ENCODE measurements around the gene MAPKAP1.

DNA sequence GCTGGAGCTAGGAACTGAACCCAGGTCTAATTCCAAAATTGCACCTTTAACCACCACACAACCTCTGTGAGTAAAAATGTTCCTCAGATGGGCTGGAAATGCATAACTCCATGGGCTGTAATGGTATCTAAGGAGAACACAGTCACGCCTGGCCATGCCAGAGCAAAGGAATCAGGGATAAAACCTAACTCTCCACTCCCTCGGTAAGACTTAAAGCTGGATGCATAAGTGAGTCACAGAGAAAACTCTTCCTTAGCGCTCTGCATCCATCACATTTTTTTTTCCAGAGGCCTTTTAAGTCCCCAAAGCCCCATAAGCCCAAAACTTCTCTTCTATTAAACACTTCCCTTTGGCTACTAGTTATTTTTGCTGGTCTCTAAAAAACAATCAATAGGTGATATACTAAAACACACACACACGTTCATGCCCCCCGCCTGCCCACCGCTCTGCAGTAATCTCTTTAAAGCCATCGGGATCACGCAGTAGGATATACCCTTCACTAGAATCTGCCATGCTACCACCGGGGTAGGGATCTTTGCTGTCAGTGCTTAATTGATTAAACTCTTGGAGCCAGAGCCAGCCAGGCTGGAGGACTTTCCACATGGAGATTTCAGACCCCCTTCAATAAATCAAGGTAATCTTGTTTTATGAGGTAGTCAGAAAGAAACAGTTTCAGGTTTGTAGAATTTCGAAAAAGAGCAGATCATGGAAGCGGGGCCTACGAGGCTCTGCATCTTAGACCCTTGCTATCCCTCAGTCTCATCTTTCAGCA is 212.9 kb downstream of the MAPKAP1 start:
- TF ChIP-seq, protein P1, sequence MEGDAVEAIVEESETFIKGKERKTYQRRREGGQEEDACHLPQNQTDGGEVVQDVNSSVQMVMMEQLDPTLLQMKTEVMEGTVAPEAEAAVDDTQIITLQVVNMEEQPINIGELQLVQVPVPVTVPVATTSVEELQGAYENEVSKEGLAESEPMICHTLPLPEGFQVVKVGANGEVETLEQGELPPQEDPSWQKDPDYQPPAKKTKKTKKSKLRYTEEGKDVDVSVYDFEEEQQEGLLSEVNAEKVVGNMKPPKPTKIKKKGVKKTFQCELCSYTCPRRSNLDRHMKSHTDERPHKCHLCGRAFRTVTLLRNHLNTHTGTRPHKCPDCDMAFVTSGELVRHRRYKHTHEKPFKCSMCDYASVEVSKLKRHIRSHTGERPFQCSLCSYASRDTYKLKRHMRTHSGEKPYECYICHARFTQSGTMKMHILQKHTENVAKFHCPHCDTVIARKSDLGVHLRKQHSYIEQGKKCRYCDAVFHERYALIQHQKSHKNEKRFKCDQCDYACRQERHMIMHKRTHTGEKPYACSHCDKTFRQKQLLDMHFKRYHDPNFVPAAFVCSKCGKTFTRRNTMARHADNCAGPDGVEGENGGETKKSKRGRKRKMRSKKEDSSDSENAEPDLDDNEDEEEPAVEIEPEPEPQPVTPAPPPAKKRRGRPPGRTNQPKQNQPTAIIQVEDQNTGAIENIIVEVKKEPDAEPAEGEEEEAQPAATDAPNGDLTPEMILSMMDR (IDR thresholded peaks at IDR 0.05): no peak
- TF ChIP-seq POLR2A (IDR thresholded peaks at IDR 0.05): no peak
